Medulla oblongata (tissue), 1 donor: ENCODE results near the gene MN1.
A peak's percentile ranks its signal among the peaks of the same experiment; 100 is the strongest.

Experiments used
- DNase-seq: peaks from one replicate; pipeline ENCODE4 v3.0.0-alpha.2; 2015; ENCODE audit errors: extremely low spot score

The MN1 gene

DNA sequence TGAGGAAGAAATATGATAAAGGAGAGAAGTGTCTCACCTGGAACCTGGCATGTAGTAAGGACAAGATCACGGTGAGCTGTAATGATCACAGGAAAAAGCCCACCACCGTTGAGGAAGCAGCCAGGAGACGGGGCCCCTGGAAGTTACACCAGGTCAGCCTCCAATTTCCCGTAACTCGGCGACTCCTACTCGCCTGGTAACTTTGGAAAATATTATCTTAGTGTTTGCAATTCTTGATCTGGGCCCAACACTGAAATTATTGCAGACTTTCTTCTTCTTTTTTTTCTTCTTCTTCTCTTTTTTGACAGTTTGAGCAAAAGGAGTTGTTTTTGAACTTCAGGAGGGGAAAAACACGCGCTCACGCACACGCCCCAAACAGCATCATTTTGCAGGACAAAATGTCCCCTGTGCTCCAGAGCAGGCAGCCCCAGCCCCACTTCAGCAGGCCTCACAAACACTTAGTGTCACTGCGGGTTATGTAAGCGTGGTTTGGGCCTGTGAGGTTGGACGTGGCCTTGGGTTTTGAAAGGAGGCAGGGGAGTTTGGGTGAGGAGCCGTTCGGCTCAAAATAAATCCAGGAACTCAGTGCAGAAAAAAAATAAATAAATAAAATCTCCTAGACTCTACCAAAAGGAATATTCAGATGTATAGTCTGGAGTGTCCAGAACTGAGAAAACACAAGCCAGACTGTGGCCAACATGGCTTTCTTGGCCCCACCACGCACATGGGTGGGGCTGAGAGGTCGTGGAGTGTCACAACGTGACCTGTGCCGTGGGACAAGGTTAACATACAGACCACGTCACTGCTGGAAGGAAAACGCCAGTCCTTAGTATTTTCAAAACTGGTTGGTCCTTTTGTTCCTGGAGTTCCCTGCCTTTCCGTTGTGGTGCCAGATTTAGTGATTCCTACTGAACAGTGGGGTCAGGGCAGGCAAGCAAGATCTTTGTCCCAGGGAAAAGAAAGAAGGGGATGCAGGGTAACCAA, 26.3 kb upstream of the MN1 start:
- DNase-seq, result no peak

DNA sequence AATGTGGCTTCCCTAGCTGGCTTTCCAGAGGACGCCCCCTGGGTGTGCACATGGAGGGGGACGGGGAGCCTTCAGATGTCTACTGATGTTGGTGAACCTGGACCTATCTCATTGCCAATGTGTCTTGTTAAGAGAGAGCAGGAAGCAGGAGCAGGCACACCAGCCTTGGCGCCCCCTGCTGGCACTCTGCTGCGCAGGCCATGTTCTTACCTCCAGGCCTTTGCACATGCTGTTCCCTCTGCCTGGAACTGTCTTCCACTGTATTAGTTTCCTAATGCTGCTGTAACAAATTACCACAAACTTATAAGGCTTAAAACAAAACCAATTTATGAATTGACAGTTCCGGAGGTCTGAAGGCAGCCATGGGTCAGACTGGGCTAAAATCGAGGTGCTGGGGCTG, 23.6 kb upstream of the MN1 start:
- no peak for DNase-seq

DNA sequence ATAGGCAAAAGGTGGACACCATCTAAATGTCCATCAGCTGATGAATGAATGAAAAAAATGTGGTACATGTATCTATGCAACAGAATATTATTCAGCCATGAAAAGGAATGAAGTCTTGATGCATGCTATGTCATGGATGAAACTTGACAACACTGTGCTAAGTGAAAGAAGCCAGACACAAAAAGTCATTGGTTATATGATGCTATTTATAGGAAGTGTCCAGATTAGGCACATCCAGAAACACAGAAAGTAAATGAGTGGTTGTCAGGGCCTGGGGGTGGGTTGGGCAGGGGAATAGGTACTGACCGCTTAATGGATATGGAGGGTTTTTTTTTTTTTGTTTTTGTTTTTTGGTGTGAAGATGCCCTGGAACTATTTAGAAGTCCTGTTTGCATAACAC, 21.7 kb upstream of the MN1 start:
- DNase-seq, result no peak

DNA sequence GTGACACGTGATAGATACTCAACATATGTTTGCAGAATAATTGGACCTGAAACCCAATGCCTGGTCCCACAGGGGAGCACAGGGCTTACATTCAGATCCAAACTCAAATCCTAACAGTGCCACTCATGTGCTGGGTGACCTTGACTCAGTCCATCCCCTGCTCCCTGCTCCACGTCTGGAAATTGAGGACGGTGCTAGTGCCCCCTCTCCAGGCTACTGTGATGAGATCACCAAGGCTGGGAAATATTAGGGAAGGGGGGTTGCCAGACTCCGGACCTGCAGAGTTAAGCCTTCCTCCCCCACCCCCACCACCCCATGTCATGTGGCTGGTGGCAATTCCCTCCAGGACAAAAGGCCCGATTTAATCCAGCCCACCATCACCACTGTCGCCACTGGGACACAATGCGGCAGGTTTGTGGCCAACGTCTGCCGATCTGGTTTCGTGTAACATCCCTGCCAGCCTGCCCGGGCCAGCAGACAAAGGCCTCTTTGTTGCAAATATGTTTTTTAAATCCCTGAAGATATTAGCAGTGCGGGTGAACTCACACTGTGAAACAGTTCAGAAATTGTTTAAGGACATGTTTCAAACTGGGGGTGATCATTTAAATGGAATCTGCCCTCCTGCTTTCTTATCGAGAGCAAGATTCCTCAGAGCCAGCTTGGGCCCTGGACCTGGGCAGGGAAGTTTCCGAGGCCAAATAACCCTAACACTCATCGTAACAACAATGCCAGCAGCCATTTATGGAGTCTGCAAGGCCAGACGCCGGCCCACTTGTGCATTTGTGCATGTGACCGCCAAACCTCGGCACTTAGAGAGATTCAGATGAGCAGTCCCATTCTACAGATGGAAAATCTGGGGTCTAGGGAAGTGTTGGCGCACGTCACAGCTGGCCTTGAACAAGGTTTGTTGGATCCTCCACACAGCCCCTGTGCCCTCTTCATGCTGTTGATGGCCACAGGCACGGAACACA, 19.6 kb upstream of the MN1 start:
- peak; percentile 33 for DNase-seq

DNA sequence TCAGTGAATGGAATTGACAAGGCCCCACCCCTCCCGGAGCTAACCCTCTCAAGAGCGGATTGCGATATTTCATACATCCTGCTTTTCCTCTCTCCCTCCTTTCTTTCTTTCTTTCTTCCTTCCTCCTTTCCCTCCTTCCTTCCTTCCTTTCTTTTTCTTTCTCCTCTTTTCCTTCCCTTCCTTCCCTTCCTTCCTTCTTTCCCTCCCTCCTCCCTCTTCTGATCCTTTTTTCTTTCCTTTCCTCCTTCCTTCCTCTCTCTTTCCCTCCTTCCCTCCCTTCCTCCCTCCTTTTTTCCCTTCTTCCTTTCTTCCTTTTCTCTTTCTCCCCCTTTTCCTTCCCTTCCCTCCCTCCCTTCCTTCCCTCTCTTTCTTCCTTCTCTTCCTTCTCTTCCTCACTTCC, 15.0 kb upstream of the MN1 start:
- no peak for DNase-seq

DNA sequence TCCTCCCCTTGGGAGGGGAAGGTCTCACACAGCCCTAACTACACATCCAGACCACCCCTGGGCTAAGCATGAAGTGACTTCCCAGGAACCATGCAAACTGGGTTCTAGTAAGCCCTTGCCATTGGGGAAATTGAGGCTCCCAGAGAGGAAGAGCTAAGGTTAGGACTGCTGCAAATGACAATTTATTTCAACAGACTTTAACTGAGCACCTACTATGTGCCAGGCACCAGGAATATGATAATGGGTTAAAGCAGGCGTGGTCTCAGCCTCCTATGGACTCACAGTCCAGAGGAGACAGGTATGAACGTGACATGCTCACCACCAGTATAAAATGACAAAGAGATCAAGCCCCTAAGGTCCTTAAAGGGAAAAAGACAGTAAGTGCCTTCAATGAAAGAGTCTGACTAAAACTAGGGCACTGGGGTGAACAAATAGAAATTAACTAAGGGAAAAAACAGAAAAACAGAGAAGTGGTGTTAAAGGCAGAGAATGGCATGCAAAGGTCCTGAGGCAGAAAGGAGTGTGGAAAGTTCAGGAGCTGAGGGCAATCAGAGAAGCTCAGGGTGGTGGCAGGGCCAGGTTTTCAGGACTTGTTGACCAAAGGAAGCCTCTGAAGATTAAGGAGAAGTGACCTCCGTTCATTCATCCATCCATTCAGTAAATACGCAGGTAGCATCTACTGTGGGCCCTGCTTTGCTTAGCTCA, 14.4 kb upstream of the MN1 start:
- DNase-seq, result no peak

DNA sequence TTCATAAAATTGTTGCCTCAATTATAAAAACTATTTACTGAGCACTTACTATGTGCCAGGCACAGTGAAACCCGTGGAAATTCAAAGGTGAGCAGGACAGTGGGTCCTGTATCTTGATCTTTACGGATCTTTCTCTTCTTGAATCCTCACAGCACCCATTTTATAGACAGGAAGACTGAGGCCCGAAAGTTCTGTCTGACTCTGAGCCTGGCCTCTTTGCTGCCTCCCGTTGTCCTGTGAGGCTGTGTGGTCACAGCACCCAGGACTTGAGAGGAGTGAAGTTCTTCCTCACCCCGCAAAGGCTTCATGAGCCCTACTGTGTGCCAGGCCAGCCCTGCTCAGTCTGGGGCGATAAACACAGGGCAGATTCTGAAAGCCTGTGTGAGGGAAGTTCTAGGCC, 13.4 kb upstream of the MN1 start:
- no peak for DNase-seq

DNA sequence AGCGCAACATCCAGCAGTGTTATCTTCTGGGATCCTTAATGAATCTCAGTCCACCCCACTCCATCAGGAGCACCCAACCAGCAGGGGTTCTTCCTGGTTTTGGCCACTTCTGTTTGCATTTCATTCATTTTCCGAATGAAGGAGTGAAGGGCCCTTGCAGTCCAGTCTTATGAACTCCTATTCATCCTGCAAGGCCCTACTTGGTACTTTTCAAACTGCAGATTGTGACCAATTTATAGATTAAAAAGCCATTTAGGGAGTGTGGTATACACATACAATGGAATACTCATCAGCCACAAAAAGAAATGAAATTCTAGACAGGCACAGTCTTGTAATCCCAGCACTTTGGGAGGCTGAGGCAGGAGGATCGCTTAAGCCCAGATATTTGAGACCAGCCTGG, 10.2 kb upstream of the MN1 start:
- DNase-seq, result no peak

DNA sequence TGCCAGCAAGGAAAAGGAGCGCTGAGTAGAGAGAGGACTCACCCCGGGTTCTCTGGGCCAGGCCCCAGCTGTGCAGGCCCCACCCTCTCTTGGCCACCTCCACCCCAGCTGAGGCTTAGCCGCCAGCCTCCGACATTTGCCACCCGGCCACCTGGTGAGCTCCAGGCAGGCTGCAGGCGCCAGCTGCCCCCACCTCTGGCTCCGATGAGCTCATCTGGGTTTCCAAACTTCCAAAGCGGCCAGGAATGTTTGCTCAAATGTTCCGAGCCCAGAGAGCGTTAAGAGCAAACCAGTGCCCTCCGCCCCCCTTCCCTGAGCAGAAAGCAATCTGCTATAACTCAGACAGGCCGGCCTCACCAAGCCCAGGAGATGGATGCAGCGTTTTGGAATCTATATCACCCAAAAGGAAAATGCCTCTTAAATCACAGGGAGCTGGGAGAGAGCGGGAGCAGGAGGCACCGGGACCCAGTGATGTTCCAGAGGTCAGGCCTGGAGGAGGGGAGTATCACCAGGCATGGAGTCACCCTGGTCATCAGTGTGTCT, 9.1 kb upstream of the MN1 start:
- no peak for DNase-seq

DNA sequence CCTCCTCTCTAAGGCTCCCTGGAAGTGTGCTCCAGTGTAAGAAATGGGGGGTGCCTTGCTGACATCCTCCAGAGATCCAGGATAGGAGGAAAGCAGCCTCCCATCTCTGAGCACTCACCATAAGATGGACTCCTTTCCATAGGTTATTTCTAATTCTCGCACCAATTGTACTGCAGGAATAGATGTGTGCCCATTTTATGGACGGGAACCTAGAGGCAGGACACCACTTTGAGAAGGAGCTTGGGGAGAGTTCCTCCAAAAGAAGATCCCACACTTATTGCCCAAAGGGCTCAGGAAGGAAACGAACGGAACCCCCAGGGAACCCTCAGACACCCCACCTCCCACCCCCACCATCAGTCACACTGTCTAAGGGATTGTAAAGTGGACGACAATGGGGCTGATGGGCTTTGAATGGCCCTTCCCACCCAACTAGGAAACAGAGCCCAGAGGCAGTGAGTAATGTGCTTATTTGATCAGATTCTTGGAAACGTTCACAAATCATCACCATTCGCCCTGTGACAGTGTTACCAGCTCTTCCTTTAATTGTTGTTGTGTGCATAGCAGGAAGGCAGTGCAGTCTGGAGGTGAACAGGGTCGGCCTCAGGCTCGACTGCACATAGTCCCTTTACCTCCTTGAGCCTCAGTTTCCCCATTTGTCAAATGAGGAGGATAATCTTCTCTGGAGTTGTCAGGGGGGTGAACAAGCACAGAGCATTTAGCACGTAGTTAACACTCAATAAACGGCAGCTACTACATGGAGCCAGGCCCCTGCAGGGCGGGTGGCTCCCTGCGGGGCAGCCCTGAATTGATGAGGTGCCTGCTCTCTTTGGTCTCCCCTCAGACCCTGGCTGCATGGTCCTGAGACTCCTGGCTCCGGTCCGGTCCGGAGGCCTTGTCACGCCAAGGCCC, 8.4 kb upstream of the MN1 start:
- no peak for DNase-seq

DNA sequence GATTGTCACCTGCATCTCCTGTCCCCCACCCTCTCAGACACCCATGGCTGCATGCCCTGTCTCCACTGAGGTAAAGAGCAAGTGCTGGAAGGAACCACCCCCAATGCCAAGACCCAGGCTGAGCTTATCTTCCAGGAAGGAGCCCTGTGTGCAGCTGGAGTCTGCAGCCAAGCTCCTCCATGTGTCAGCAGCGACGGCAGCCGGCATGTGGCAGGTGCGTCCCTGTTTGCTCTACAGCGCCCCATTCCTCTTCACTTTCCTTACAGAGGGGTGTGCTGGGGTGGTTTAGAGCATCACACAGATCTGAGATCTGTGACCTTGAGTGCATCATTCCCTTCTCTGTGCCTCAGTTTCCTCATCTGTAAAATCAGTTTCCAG, 7.7 kb upstream of the MN1 start:
- DNase-seq, result no peak

DNA sequence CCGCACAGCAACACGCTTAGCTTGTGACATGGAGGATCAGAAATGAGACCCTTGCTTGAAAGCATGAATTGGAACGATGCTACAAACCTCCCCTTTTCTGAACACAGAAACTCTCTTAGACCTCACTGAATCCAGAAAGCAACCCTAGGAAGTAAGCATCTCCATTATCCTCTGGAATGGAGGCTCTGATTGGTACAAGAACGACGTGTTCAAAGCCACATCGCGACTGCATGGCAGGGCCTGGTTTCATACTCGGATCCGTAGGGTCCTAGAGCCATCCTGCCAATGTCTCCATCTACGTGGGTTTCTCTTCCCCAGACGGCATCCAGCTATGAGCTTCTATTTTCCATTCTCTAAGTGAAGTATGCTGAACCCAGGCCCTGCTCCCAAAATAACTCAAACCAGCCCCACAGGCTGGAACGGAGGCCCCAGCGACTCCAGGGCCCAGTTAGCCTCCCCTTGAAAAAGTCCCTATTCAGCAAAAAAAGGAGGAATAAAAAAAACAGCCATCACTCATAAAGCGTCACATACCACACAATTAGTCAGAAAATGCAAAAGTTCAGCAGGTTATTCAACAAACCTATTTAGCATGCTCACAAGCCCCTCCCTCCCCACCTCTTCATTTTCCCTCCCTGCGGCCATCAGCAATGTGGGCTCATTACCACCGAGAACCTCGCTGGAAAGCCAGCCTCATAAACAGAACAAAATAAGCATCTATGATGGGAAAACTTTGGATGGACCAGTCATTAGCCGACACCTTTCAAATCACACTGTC, 7.1 kb upstream of the MN1 start:
- DNase-seq, result no peak

DNA sequence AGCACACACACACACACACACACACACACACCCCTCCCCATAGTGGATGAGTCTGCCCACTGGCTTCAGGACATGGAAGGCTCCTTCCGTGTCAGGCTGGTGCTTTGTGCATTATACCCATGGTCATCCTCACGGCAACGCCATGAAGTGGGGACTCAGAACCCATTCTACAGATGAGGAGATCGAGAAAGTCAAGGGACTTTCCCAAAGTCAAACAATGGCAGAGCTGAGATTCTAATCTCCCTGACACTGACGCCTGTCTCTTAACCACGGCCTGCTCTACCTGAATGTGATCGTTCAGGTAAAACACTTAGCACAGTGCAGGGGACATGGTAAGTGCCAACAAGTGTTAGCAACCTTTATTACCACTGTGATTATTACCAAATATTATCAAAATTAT, 4.3 kb upstream of the MN1 start:
- no peak for DNase-seq

DNA sequence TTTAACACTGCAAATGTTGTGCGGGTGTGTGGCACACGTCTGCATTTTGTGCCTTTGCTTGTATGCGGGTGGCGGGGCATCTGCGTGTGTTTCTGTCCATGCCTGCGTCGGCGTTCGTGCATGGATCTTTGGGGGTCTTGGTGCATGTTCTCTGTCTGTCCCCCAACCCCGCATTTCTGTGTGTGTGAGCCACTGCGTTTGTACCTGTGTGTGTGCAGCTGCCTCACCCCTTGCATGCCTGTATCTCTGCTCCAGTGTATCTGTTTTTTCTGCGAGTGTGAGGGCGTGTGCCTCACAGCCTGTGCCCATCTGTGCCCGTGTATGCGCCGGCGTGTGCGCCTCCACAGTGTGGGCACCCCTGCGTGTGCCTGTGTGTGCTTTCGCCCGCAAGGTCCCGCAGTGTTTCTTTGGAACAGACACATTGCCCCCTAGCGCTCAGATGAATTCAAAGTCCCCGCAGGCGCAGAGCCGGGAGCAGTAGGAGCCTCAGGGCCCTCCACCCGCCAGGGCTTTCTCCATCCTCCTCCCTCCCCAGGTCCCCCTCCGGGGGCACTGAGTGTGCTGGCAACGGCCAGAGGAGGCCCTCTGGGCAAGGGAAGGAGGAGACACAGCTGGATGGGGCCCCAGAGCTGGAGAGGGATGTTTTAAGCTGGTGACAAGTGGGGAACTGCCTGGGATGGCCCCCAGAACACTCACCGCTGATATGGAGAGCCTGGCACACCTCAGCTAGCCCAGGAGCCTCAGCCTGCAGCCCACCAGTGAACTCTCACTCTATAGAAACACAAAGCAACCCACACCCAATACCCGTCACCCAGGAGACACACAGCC, 3.1 kb upstream of the MN1 start:
- peak; percentile 81 for DNase-seq

DNA sequence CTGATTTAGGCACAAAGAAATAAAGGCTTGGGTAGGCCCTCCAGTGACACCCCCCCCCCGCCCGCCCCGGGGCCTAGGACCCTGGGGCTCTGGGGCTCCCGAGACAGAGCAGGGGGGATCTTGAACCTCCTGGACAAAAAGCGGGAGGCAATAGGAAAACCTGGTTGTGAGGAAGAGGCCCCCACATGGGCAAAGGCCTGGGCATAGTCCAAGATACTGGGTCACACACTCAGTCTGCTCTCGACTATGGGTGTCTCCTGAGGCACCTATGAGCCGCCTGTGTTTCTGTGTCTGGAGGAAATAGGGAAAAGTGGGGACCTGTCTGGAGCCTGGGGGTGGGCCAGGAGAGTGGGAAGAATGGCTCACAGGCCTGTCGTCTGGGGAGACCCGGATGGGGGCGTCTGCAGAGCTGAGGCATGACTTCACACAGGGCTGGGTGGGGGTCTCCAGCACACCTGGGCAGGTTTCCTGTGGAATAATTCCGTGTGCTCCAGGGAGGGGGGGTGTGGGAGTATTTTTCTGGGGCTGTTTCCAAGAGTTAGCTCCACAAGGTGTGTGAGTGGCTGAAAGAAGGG, 2.4 kb upstream of the MN1 start:
- DNase-seq, result no peak

DNA sequence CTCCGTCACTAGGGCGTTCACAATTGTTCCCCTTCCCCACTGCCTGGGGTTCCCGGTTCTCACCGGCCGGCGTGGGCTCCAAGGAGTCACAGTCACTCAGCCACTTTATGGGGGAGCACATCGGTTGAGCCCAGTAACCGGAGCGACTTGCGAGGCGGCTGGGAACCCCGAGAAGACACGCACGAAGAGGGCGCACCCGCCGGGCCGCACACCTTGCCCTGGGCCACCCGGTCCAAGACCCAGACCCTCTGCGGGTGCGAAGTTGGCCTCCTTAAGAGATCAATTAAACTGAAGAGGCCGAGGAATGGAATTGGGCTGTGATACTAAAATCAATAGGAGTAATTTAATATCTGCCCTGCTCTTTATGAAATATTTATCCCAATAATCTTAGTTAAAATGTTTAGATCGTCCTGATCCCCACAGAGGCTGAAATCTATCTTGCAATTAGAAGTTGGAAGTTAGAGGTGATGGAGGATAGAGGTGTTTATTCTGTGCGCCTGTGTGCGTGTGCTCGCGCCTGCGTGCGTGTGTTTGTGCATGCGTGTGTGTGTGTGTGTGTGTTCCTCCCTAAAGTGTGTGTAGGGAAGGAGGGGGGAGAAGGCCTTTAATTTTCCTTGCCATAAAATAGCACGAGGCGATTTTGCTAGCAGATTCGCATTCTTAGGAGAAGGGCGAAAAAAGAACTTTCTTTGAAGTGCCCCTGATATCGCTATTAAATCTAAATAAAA, 954 bp upstream of the MN1 start:
- DNase-seq, result no peak

DNA sequence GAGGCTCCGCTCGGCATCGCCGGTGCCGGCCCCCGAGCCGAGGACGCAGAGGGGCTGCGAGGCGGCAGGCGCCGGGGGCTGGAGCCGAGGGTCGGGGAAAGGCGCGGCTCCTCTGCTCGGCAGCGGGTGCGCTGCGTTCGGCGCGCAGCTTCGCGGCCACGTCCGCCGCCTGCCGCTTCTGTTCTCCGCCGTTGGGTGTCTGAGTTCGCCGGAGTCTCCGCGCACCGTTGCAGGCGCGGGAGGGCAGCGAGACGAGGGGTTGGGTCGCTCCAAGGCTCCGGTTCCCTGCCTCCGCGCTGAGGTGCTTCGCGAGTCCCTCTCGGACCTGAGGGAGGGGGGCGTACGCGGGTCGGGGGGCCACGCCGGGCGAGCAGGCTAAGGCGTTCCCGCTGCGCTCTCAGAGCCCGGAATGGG, 347 bp downstream of the MN1 start:
- DNase-seq, result no peak
